GM23338 (cell line): ENCODE data around the gene PNMA6A.

Experiments used
- CREB1 ChIP-seq: fragments of 250-450 bp; sonication (Bioruptor Pico); IDR thresholded peaks from 2 replicates; pipeline ENCODE4 v1.5.0; 2020; ENCODE audit warnings: low read depth, mild to moderate bottlenecking, moderate library complexity
- EZH2 ChIP-seq: fragments of 200-600 bp; sonication (generic); IDR thresholded peaks from one replicate; pipeline ENCODE4 v1.8.0; 2017; ENCODE audit warnings: antibody characterized with exemption, mild to moderate bottlenecking, low read depth; ENCODE audit not compliant: unreplicated experiment
- EZH2phosphoT487 ChIP-seq: fragments of 200-600 bp; sonication (generic); IDR thresholded peaks from one replicate; pipeline ENCODE4 v1.8.1; 2018; ENCODE audit warnings: antibody characterized with exemption; ENCODE audit not compliant: unreplicated experiment
- JUNB ChIP-seq: IDR thresholded peaks from one replicate; pipeline ENCODE4 v1.6.1; 2016; ENCODE audit warnings: antibody characterized with exemption; ENCODE audit not compliant: unreplicated experiment
- NANOG ChIP-seq: IDR thresholded peaks from 2 replicates; pipeline ENCODE4 v1.6.1; 2016; ENCODE audit warnings: antibody characterized with exemption, borderline replicate concordance
- POLR2AphosphoS5 ChIP-seq: IDR thresholded peaks from 2 replicates; pipeline ENCODE4 v1.6.1; 2016; ENCODE audit warnings: antibody characterized with exemption, low read depth
- STAT1 ChIP-seq: IDR thresholded peaks from one replicate; pipeline ENCODE4 v1.6.1; 2016; ENCODE audit warnings: antibody characterized with exemption; ENCODE audit not compliant: unreplicated experiment
- ZNF331 ChIP-seq: fragments of 250-450 bp; sonication (Bioruptor Pico); IDR thresholded peaks from 2 replicates; pipeline ENCODE4 v1.5.0; 2020; ENCODE audit warnings: low read depth, mild to moderate bottlenecking, moderate library complexity
- TF ChIP-seq, protein P1 (sequence below), 2 experiments: fragments of 200-600 bp in 1 of 2; sonication (generic) in 1 of 2; conservative IDR thresholded peaks; 2 replicates each; pipeline versions ENCODE4 v1.5.1 to v1.6.1; 2016 to 2017; ENCODE audit warnings: antibody characterized with exemption in 2 of 2, low read depth in 2 of 2, mild to moderate bottlenecking in 2 of 2, moderate library complexity in 1 of 2
- TF ChIP-seq, protein P2 (sequence below): IDR thresholded peaks from one replicate; pipeline ENCODE4 v1.6.1; 2018; ENCODE audit warnings: antibody characterized with exemption; ENCODE audit not compliant: unreplicated experiment
- TF ChIP-seq, protein P3 (sequence below): fragments of 250-450 bp; sonication (Bioruptor Pico); IDR thresholded peaks from 2 replicates; pipeline ENCODE4 v1.5.0; 2020; ENCODE audit warnings: mild to moderate bottlenecking, moderate library complexity
- TF ChIP-seq, protein P4 (sequence below): IDR thresholded peaks from 2 replicates; pipeline ENCODE4 v1.6.1; 2016; ENCODE audit warnings: antibody characterized with exemption

DNA sequence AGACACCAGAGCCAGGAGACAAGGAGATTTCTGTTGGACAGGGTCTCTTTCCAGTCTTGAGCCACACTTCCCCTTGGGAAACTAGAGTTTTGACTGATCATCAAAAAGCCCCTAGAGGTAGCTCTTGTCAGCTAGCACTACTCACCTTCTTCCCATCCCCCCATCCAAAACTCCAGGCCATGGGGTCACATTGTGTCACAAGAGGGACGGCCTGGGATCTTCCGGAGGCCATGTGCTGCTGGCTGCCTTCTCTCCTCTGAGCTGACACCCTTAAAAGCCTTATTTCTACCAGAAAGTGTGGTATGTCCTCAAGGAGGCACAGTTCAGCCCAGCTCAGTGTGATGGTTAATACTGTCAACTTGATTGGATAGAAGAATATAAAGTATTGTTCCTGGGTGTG, 8.2 kb upstream of the PNMA6A start:
- TF ChIP-seq EZH2 (no peak), POLR2AphosphoS5 (no peak), EZH2phosphoT487 (no peak), CREB1 (CRISPR knock-in tag) (no peak), JUNB (no peak), ZNF331 (CRISPR knock-in tag) (no peak), NANOG (no peak), STAT1 (no peak)
- TF ChIP-seq, protein P1, sequence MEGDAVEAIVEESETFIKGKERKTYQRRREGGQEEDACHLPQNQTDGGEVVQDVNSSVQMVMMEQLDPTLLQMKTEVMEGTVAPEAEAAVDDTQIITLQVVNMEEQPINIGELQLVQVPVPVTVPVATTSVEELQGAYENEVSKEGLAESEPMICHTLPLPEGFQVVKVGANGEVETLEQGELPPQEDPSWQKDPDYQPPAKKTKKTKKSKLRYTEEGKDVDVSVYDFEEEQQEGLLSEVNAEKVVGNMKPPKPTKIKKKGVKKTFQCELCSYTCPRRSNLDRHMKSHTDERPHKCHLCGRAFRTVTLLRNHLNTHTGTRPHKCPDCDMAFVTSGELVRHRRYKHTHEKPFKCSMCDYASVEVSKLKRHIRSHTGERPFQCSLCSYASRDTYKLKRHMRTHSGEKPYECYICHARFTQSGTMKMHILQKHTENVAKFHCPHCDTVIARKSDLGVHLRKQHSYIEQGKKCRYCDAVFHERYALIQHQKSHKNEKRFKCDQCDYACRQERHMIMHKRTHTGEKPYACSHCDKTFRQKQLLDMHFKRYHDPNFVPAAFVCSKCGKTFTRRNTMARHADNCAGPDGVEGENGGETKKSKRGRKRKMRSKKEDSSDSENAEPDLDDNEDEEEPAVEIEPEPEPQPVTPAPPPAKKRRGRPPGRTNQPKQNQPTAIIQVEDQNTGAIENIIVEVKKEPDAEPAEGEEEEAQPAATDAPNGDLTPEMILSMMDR (conservative IDR thresholded peaks at IDR 0.05; ENCODE audit: low read depth in 2 of 2) = no peak
- TF ChIP-seq, protein P2, sequence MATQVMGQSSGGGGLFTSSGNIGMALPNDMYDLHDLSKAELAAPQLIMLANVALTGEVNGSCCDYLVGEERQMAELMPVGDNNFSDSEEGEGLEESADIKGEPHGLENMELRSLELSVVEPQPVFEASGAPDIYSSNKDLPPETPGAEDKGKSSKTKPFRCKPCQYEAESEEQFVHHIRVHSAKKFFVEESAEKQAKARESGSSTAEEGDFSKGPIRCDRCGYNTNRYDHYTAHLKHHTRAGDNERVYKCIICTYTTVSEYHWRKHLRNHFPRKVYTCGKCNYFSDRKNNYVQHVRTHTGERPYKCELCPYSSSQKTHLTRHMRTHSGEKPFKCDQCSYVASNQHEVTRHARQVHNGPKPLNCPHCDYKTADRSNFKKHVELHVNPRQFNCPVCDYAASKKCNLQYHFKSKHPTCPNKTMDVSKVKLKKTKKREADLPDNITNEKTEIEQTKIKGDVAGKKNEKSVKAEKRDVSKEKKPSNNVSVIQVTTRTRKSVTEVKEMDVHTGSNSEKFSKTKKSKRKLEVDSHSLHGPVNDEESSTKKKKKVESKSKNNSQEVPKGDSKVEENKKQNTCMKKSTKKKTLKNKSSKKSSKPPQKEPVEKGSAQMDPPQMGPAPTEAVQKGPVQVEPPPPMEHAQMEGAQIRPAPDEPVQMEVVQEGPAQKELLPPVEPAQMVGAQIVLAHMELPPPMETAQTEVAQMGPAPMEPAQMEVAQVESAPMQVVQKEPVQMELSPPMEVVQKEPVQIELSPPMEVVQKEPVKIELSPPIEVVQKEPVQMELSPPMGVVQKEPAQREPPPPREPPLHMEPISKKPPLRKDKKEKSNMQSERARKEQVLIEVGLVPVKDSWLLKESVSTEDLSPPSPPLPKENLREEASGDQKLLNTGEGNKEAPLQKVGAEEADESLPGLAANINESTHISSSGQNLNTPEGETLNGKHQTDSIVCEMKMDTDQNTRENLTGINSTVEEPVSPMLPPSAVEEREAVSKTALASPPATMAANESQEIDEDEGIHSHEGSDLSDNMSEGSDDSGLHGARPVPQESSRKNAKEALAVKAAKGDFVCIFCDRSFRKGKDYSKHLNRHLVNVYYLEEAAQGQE = no peak
- TF ChIP-seq, protein P3, sequence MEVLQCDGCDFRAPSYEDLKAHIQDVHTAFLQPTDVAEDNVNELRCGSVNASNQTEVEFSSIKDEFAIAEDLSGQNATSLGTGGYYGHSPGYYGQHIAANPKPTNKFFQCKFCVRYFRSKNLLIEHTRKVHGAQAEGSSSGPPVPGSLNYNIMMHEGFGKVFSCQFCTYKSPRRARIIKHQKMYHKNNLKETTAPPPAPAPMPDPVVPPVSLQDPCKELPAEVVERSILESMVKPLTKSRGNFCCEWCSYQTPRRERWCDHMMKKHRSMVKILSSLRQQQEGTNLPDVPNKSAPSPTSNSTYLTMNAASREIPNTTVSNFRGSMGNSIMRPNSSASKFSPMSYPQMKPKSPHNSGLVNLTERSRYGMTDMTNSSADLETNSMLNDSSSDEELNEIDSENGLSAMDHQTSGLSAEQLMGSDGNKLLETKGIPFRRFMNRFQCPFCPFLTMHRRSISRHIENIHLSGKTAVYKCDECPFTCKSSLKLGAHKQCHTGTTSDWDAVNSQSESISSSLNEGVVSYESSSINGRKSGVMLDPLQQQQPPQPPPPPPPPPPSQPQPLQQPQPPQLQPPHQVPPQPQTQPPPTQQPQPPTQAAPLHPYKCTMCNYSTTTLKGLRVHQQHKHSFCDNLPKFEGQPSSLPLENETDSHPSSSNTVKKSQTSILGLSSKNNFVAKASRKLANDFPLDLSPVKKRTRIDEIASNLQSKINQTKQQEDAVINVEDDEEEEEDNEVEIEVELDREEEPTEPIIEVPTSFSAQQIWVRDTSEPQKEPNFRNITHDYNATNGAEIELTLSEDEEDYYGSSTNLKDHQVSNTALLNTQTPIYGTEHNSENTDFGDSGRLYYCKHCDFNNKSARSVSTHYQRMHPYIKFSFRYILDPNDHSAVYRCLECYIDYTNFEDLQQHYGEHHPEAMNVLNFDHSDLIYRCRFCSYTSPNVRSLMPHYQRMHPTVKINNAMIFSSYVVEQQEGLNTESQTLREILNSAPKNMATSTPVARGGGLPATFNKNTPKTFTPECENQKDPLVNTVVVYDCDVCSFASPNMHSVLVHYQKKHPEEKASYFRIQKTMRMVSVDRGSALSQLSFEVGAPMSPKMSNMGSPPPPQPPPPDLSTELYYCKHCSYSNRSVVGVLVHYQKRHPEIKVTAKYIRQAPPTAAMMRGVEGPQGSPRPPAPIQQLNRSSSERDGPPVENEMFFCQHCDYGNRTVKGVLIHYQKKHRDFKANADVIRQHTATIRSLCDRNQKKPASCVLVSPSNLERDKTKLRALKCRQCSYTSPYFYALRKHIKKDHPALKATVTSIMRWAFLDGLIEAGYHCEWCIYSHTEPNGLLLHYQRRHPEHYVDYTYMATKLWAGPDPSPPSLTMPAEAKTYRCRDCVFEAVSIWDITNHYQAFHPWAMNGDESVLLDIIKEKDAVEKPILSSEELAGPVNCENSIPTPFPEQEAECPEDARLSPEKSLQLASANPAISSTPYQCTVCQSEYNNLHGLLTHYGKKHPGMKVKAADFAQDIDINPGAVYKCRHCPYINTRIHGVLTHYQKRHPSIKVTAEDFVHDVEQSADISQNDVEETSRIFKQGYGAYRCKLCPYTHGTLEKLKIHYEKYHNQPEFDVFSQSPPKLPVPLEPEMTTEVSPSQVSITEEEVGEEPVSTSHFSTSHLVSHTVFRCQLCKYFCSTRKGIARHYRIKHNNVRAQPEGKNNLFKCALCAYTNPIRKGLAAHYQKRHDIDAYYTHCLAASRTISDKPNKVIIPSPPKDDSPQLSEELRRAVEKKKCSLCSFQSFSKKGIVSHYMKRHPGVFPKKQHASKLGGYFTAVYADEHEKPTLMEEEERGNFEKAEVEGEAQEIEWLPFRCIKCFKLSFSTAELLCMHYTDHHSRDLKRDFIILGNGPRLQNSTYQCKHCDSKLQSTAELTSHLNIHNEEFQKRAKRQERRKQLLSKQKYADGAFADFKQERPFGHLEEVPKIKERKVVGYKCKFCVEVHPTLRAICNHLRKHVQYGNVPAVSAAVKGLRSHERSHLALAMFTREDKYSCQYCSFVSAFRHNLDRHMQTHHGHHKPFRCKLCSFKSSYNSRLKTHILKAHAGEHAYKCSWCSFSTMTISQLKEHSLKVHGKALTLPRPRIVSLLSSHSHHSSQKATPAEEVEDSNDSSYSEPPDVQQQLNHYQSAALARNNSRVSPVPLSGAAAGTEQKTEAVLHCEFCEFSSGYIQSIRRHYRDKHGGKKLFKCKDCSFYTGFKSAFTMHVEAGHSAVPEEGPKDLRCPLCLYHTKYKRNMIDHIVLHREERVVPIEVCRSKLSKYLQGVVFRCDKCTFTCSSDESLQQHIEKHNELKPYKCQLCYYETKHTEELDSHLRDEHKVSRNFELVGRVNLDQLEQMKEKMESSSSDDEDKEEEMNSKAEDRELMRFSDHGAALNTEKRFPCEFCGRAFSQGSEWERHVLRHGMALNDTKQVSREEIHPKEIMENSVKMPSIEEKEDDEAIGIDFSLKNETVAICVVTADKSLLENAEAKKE (CRISPR knock-in tag) = no peak
- TF ChIP-seq, protein P4, sequence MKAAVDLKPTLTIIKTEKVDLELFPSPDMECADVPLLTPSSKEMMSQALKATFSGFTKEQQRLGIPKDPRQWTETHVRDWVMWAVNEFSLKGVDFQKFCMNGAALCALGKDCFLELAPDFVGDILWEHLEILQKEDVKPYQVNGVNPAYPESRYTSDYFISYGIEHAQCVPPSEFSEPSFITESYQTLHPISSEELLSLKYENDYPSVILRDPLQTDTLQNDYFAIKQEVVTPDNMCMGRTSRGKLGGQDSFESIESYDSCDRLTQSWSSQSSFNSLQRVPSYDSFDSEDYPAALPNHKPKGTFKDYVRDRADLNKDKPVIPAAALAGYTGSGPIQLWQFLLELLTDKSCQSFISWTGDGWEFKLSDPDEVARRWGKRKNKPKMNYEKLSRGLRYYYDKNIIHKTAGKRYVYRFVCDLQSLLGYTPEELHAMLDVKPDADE = no peak
